ENCODE data around the gene ZFX. TPM values are rescaled to one million over a fixed set of nuclear protein-coding genes. Genes with fewer than 3 reads are reported as not detected.

Gene ZFX
- total and polyA plus RNA-seq, 2 of the 8 experiments (the other 6 are each of a cell fraction or from before 2014, with no cell fraction given), result 2.8 to 22.0 TPM

DNA sequence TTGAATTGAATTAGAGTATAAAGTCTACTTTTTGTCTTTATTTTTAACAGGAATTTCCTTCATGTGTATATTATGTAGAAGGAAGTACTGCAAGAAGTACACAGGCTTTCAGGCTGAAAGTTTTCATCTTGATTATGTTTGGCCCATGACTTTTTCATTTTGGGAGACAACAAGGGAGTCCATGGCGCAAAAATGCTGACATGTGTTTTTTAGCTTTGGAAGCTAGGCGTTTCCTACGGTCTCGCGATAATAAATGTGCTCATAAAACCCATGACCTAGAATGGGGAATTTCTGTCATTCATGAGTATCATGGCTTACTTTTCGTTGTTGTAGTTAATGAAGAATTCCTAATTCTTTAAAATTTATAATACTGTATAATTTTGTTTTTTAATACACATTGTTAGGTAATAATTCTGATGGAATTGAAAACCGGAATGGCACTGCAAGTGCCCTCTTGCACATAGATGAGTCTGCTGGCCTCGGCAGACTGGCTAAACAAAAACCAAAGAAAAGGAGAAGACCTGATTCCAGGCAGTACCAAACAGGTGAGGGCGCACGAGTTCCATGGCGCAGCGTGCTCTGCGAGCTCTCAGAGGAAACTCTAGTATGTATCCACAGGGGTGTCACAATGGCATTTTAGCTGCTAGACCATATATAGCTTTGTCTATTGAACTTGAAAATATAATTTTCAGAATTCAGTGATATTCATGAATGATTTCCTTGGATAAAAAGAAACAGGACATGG is 59.1 kb downstream of the ZFX start (continued):
- peak; percentile 58; the same call in 1 of the 2 replicates for TF ChIP-seq MAFK (IDR thresholded peaks at IDR 0.05; ENCODE audit: low read depth, low read length)
- no peak for TF ChIP-seq ASH2L (IDR thresholded peaks at IDR 0.05; ENCODE audit: low read length)
- TF ChIP-seq HDAC2 (IDR thresholded peaks at IDR 0.05; ENCODE audit: borderline replicate concordance in 1 of 2, low read depth in 2 of 2, low read length in 2 of 2), result no peak
- TF ChIP-seq YY1 (IDR thresholded peaks at IDR 0.05; ENCODE audit: low read depth, low read length), result no peak
- no peak for TF ChIP-seq SIX5 (IDR thresholded peaks at IDR 0.05; ENCODE audit: low read depth, low read length)
- TF ChIP-seq FOSL1 (IDR thresholded peaks at IDR 0.05; ENCODE audit: insufficient read depth, low read depth, low read length), result no peak
- no peak for TF ChIP-seq BACH1 (IDR thresholded peaks at IDR 0.05; ENCODE audit: low read length)
- no peak for TF ChIP-seq POLR2A (IDR thresholded peaks at IDR 0.05; ENCODE audit: control extremely low read depth in 1 of 2, low read depth in 2 of 2, low read length in 2 of 2)
- no peak for TF ChIP-seq EGR1 (IDR thresholded peaks at IDR 0.05; ENCODE audit: borderline replicate concordance, low read depth, low read length)
- TF ChIP-seq SRF (IDR thresholded peaks at IDR 0.05; ENCODE audit: low read depth, low read length), result no peak
- no peak for TF ChIP-seq CBX5 (IDR thresholded peaks at IDR 0.05; ENCODE audit: low read depth, low read length)
- TF ChIP-seq SUZ12 (IDR thresholded peaks at IDR 0.05; ENCODE audit: low read length), result no peak
- TF ChIP-seq TCF12 (IDR thresholded peaks at IDR 0.05; ENCODE audit: low read depth, low read length), result no peak
- TF ChIP-seq RBBP5 (IDR thresholded peaks at IDR 0.05; ENCODE audit: borderline replicate concordance, low read depth, low read length), result no peak

Measured in H1 (cell line).